Stromal cell of bone marrow (primary cell): ENCODE measurements around the gene ZNF576.
"Not testable (repeated sequence)": the region's sequence is repeated elsewhere in the genome, so short reads cannot be mapped to it uniquely, and the experiment has no call there.

Experiments used
- DNase-seq: peaks from one replicate; pipeline ENCODE4 v3.0.0-alpha.2; 2012; ENCODE audit warnings: low read depth

ZNF576 gene, protein sequence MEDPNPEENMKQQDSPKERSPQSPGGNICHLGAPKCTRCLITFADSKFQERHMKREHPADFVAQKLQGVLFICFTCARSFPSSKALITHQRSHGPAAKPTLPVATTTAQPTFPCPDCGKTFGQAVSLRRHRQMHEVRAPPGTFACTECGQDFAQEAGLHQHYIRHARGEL

DNA sequence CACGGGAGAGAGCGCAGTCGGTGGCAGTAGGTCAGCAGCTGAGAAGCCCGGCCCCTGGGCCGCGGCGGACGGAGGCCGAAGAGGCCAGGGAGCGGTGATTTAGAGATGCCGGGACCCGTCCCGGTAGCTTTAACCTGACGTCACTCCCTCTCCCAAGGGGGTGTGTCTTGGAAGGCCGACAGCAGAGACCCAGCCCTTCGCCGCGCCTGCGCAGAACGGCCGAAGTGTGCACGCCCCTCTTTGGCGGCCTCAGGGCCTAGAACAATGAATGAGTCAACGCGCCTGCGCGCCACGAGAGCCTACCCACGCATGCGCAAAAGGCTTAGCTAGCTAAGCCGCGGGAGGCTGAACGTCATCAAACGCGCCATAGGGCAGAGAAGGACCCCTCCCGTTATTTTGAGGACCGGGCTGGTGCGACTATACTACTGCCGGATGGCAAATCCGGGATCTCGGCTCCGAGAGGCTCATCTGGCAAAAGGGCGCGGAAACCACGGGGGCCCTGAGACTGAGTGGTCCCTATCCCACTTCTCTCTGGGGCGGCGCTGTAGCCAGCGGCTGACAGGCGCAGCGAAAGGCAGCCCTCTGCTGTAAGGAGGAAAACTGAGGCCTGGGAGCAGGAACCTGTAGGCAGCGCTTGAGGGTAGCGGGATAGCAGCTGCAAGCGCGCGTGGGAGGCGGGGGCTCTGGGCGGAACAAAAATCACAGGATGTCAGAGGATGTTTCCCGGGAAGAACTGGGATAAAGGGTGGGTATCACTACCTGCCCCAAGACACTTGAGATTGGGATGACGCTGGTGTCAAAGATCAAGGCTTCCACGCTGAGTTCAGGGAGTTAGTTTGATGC lies at the start of gene ZNF576, which contains the start of gene IRGQ:
ZNF576 (plus strand) TSS at position 597 of the 843 bp plus-strand sequence. CDS start 514 bp downstream, outside the sequence.
IRGQ (minus strand) TSS at position 136 of the 843 bp plus-strand sequence. CDS start 796 bp downstream, outside the sequence.
- peak; percentile 97 for DNase-seq

DNA sequence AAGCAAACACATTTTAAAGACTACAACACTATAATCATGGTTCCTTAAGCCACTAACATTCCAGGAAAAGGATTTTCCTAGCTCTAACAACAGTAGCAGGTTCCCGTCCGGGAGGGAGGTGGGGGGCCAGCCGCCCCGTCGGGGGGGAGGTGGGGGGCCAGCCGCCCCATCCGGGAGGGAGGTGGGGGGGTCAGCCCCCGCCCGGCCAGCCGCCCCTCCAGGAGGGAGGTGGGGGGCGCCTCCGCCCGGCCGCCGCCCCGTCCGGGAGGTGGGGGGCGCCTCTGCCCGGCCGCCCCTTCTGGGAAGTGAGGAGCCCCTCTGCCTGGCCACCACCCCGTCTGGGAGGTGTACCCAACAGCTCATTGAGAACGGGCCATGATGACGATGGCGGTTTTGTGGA lies 48.5 kb upstream of the ZNF576 start:
- DNase-seq: not testable (repeated sequence)

DNA sequence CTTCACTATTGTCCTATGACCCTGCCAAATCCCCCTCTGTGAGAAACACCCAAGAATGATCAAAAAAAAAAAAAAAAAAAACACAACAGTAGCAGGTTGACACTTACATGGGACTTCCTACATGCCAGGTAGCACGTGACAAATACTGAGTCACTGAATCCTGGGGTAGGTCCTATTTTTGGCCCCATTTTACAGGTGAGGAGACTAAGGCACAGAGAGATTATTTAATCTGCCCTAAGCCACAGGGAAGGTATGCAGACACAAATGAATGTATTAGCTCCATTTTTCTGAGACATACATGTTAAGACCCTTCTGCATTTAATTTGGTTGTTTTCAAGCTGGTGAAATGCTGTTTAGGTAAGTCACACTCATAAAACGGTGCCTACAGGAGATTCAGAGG lies 47.7 kb upstream of the ZNF576 start:
- no peak for DNase-seq

DNA sequence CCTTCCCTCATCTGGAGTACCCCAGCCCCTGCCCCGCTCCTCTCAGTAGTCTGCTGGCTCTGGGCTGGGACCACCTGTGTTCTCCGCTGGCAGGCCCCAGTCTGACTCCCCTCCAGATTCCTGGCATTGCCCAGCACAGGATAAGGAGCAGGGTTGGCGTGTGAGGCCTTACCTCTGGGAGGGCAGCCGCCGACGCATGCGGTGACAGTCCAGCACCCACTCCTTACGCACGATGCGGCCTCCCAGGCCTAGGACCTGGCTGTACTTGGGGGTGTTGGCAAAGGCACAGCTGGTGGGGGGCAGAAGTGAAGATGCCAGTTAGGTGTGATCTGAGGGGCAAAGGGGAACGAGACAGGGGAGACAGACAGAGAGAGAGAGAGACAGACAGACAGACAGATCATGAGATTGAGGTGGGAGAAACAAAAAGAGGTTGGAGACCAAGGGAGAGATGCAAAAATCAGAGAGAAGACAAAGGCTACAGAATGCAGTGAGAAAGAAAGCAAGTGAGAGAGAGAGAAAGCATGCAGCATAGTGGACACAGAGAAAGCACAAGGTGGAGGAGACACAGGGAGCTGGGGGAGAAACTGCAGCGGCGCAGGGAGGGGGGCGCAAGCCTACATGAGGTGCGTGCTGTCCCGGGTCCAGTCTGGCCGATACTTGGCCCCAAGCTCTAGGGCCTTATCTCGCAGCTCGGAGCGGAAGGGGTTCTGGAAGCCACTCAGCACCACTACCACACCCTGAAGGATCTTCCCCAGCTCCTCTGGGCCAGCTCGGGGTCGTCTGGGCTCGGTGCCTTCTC lies 44.8 kb upstream of the ZNF576 start:
- no peak for DNase-seq

DNA sequence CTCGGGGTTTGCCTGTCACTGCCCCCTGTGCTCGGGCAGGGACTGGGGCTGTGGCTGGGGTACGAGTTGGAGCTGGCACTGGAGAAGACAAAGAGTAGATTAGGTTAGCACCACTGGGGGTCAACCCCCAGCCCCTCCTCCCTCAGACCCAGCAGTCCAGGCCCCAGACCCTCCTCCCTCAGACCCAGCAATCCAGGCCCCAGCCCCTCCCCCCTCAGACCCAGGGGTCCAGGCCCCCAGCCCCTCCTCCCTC lies 44.3 kb upstream of the ZNF576 start:
- DNase-seq: no peak

DNA sequence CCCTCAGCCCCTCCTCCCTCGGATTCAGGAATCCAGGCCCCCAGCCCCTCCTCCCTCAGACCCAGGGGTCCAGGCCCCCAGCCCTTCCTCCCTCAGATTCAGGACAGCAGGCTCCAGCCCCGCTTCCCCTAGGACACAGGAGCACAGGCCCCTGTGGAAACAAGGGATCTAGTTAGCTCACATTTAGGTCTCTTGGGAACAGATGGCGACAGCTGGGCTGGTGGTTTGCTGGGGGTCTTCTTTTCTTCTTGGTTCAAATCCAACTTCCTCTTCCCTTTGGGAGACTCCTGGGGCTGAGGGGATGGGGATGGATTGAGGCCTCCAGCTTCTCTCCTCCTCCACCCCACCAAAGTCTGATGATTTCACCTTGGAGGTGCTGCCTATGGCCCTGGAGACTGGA lies 43.8 kb upstream of the ZNF576 start:
- DNase-seq: no peak

DNA sequence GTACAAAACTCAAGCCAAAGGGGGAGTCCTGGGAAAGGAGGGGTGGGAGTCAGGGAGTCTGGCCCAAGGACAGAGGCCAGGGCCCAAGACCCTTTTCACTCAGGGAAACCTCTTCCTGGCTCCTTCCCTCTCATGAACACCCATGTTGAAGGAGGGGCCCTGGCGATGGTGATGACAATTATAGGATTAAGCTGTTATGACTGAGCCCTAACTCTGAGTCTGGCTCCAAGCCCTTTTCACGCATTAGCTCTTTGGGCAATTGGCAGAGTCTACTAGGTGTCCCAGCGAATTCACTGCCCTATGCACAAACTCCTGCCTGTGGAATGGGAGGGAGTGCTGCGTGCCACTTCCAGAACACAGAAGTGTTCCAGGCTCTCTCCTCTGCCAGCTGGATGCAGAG lies 42.7 kb upstream of the ZNF576 start:
- DNase-seq: no peak

DNA sequence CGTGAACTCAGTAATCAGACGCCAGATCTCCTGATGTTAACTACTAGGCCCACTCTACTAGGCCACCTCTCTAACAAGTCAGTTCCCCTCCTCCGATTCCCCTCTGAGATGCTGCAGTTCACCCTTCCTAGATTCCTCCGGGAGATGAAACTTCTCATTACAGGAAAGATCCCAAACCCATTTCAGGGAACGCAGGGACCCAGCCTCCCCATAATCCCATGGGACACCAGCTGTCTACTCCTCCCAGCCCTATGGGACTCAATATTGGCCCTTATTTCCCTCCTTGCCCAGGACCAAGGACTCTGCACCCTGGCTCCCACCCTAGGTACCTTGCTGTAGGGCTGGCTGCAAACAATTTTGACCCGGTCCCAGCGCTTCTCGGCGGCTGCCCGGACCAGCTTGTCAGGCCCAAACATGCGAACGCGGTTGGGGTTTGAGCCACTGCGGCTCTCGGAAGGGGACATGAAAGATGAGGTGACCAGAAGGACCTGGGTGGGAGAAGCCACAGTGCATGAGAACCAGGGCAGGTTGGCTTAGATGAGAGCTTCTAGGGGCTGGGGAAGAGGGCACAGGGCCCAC lies 42.0 kb upstream of the ZNF576 start:
- DNase-seq: no peak

DNA sequence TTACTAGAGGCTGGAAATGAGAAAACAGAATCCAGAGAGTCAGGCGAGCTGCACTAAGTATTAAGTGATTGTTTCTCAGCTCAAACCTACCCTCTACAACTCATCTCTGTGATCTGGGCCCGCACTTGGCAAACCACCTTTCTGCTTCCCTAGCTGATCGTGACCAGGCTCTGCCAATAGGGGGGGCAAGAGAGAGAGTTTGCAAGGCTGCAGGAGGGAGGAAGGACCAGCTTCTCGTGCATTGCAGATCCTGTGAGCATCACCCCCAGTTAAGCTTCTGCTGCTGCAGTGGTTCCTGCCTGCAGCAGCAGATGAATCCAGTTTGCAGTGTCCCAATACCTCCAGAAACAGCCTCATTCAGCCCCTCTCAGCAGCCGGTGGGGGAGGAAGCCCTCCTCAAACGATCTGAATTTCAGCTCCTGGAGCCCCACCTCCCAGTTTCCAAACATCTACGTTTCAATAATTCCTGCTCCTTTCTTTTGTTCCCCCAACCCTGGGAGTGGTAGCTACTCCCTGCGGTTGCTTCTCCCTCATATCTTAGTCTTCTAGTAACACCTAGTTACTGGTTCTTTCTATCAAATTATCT lies 41.1 kb upstream of the ZNF576 start:
- peak; percentile 50 for DNase-seq

DNA sequence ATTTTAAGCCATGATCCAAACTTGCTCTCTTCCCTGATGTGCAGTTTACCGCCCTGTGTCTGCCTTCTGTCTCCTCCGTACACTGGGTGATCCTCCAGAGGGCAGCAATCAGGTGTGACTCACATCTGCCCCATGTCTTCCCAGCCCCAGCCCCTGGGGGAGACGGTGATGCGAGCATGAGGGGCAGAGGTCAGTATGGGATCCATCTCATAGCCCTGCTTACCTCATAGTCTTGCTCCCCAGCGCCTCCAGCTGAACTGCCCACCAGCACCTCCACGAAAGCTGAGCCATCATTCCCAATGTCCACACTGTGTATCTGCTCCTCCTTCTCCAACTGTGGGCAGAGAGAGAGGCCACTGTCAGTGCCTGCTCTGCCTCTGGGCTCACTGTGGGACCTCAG lies 35.7 kb upstream of the ZNF576 start:
- no peak for DNase-seq

DNA sequence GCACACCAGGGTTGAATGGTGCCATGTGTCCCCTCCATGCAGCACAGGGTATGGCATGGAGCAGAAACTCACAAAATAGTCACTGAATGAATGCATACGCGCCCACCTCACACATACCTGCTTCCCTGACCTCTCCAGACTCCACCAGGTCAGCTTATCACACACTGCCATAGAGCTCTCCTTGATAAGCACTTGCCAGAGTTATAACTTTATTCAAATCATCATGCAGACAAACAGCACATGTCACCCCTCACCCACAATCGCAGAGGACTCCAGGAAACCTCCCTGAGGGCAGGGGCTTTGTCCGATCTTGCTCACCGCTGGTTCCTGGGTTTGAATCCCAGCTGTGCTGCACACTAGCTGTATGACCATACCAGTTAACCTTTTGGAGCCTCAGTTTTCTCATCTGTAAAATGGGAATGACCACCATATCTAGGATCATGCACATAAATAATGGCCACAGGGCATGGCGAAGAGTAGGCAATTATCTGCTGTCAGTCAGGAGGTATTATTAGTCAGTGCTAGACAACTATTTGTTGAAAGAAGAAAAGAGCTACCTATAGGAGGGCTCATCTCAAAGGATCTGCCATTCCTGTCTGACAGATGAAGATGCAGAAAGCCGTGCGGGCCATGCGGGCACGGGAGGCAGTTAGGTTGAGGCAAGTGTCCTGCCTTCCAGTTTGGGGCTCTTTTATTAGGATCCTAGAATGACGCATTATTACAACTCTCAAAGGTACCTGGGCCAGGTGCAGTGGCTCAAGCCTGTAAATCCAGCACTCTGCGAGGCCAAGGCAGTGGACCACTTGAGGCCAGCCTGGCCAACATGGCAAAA lies 35.0 kb upstream of the ZNF576 start:
- no peak for DNase-seq

DNA sequence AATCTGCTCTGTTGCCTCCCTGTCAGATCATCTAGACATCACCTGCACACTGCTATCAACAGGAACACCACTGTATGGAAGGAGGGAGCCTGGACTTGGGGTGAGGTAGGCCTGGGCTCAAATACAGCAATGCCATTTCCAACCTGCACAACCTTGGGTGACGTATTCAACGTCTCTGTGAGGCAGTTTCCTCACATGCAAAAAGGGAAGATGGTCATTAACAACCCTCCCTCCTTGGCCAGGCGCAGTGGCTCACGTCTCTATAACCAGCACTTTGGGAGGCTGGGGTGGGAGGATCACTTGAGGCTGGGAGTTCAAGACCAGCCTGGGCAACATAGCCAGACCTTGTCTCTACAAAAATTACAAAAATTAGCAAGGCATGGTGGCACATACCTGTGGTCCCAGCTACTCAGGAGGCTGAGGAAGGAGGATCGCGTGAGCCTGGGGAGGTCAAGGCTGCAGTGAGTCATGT lies 34.1 kb upstream of the ZNF576 start:
- DNase-seq: no peak

DNA sequence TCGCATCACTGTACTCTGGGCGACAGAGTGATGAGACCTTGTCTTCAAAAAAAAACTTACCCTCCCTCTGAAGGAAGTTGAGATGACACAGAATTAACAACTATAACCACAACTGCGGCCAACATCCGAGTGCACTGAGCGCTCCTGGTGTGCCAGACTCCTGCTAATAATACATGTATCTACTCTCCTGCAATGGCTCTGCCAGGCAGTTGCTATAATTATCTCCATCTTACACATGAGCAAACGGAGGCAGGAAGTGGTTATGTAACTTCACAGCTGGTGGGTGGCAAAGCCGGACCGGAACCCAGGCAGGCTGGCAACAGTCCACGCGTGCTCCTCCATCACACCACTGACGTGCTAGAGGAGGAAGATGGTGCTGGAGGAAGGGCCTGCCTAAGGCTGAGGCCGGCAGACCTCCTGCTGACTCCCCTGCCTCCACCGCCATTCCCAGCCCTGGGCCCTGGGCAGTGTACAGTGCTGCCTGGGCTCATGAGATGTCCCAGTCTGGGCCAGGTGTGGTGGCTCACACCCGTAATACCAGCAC lies 33.6 kb upstream of the ZNF576 start:
- DNase-seq: peak; percentile 41

DNA sequence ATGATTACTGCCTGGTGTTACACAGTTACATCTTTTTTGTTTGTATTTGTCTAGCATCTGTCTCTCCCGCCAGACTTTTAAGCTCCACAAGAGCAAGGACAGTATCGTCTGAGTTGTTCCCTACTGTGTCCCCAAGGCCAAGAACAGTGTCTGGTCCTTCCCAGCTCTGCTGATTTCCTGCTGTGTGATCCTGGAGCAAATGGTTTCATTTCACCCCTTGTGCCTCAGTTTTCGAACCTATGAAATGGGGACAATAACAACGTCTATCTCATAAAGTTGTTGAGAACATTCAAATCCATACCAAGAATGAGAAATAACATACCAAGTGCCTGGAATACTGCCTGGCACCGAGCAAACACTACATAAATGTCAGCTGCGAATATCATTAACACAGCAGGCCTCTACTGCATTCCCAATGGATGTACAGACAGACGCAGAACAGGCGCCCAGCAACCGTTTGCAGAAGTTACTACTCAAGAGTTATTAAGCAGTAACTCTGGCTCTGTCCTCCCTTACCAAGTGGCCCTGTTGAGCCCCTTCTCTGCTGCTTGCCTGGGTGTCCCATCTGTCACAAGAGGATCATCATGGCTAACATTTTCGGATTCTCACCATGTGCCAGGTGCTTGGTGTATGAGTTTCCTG lies 32.5 kb upstream of the ZNF576 start:
- no peak for DNase-seq

DNA sequence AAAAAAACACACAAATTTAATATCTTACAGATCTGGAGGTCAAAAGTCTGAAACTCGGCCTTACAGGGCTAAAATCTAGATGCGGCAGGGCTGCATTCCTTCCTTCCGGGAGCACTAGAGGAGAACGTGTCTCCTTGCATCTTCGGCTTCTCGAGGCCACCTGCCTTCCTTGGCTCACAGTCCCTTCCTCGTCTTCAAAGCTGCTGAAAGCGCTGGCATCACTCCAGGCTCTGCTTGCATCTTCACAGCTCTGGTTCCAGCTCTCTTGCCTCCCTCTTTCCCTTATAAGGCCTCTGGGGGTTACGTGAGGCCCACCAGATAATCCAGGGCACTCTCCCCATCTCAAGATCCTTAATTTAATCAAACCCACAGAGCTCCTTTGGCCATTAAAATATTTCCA lies 31.6 kb upstream of the ZNF576 start:
- DNase-seq: no peak

DNA sequence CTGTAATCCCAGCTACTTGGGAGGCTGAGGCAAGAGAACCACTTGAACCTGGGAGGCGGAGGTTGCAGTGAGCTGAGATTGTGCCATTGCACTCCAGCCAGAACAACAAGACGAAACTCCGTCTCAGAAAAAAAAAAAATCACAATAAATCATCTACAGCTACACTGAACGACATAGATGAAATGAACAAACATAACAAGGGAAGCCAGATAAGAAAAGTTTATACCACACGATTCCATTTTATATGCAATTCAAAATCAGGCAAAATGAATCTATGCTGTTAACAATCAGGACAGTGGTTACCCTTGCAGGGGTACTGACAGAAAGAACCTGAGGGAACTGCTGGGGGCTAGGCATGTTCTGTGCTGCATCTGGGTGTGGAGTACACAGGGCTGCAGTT lies 26.7 kb upstream of the ZNF576 start:
- DNase-seq: no peak

DNA sequence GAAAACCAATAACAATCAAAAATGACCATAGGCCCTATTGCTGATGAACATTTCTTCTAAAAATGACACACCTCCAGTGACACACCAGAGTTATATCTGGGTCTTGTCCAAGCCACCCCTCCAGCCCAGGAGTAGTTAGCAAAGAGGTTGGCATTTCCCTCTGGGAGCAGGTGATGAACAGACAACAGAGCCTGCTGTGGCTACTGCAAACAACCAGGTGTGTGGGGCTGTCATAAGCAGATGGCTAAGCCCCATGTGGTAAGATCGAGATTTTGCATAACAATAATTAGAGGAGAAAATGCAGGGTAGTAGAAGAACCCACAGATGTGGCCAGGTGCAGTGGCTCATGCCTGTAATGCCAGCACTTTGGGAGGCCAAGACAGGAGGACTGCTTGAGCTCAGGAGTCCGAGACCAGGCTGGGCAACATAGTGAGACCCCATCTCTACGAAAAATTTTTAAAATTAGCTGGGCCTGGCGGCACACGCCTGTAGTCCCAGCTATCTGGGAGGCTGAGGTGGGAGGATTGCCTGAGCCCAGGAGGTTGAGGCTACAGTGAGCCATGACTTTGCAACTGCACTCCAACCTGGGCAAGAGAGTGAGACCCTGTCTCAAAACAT lies 26.1 kb upstream of the ZNF576 start:
- no peak for DNase-seq

DNA sequence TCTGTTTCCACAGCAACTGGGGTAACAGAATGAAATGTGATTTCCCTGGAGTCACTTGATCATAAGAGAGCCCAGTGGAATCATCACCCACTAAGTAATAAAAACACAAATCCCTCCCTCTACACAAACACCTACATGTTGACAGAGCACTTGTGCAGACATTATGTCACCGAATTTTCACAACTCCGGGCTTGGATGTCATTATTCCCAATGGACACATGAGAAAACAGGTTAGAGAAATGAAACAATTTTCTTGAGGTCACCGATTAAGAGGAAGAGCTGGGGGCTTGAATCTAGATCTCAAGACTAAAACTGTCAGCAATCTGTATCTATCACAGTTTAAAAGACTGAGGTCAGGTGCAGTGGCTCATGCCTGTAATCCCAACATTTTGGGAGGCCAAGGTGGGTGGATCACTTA lies 24.2 kb upstream of the ZNF576 start:
- no peak for DNase-seq

DNA sequence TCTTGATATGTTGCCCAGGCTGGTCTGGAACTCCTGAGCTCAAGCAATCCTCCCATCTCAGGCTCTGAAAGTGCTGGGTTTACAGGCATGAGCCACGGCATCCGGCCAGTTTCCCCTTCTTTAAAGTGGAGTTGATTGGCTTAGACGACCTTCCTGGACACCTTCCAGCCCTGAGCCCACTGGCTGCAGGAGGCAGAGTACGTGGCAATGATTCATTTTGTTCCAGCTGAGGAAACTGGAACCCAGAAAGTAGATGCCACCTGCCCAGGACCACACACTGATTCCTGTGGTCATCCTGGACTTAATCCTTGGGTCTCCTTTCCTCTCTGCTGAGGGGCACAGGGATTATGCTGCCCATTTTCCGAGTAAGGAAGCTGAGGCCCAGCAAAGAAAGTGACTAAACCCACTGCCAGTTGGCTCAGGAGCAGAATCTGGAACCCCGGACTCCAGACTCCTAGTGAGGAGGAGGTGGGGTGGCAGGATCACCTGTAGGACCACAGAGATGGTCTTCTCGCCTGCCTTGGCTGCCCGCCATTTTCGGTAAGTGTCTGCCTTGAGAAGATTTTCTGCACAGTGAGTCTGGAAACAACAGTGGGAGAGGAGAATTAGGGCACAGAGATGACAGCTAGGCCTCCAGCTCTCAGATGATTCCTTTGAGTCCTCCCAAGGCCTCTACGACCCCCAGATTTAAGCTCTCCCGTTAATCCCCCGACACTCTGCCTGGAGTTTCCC lies 21.8 kb upstream of the ZNF576 start:
- DNase-seq: no peak
